Pancreas (tissue), 10 donors: ENCODE data around the gene EFNA5. TPM values are rescaled to one million over a fixed set of nuclear protein-coding genes. Genes with fewer than 3 reads are reported as not detected.
"Not testable (repeated sequence)": the region's sequence is repeated elsewhere in the genome, so short reads cannot be mapped to it uniquely, and the experiment has no call there.

Experiments used
- ATAC-seq, 4 donors: fragments of 200-7000 bp; cut with Tn5 transposase; one replicate each; pipeline versions ENCODE4 v1.8.0 to v1.9.1; 2020; ENCODE audit warnings: mild to moderate bottlenecking in 4 of 4, moderate library complexity in 4 of 4
- DNase-seq, 6 donors: peaks; one replicate each; pipeline ENCODE4 v3.0.0-alpha.2; 2020
- FAIRE-seq: peaks from 2 replicates; lab custom pipeline; 2012; peaks lifted over from hg19 to GRCh38; lab: Jason Lieb, UNC
- H3K27ac ChIP-seq, 4 donors: fragments of 200-600 bp; sonication (generic); 1 replicate in 3 of 4; 2 replicates in 1 of 4; pipeline versions ENCODE4 v1.5.0 to v1.8.0; 2020
- H3K27me3 ChIP-seq, 4 donors: fragments of 200-600 bp; one replicate each; pipeline ENCODE4 v1.8.0; 2021
- H3K36me3 ChIP-seq, 3 donors: fragments of 200-600 bp; sonication (generic) in 1 of 3; one replicate each; pipeline versions ENCODE4 v1.5.0 to v1.8.0; 2020 to 2021
- H3K4me1 ChIP-seq, 3 donors: fragments of 200-600 bp; one replicate each; pipeline ENCODE4 v1.8.0; 2021
- H3K4me3 ChIP-seq, 4 donors: fragments of 200-600 bp; sonication (generic) in 2 of 4; one replicate each; pipeline versions ENCODE4 v1.5.0 to v1.8.0; 2020 to 2021
- H3K9me3 ChIP-seq, 4 donors: fragments of 200-600 bp; one replicate each; pipeline ENCODE4 v1.8.0; 2021
- WGBS, 2 donors: extraction: QIAGEN DNeasy Blood & Tissue Kit; methylation state at CpG; one replicate each; pipeline ENCODE4 v1.1.7; 2013; 5-methylcytosine and 5-hydroxymethylcytosine counted together
- intact Hi-C, 3 donors: fragments of 100-400 bp; cut with DNase I; formaldehyde crosslinking; loops; one replicate each; pipeline versions ENCODE4 v1.11.1 to v1.14.2; 2022
- polyA plus RNA-seq, 2 donors: library from polyadenylated mRNA; stranded (reverse); fragments of 200-250 nt; gene quantifications; one replicate each; pipeline ENCODE4 v1.2.3, GENCODE V29; 2013
- total RNA-seq, 6 donors: library from RNA; stranded (reverse); fragmentation: NEBNext Ultra II Directional in 4 of 6; extraction: Animal tissue kit (Norgen Biotek cat#: 25700) in 4 of 6; gene quantifications; one replicate each; pipeline versions ENCODE4 v1.2.1 to v1.2.4, GENCODE V29; 2021 to 2023
- TF ChIP-seq, protein P1 (sequence below), 4 donors: fragments of 200-600 bp; sonication (generic) in 3 of 4; IDR thresholded peaks; one replicate each; pipeline versions ENCODE4 v1.5.0 to v1.8.0; 2021; ENCODE audit warnings: antibody characterized with exemption in 4 of 4
- donor health status: healthy with polysubstance abuse.
- donor health status: DM: no; HTN: no; CAD: no; lungs with moderate emphysema.
- donor health status: DM: no; HTN: no; CAD: no.
- donor health status: control.
- donor health status: control.
- donor health status: Bipolar disorder and iron deficiency.
- donor health status: DM: yes; HTN: yes; CAD: no.
- donor health status: DM: no; HTN: no; CAD: no.
- donor health status: DM: no; HTN: no; CAD: no.
- donor health status: DM: yes; HTN: yes; CAD: no.

Gene EFNA5
- total and polyA plus RNA-seq, 8 donors = 0.23 to 3.8 (median 2.1) TPM

DNA sequence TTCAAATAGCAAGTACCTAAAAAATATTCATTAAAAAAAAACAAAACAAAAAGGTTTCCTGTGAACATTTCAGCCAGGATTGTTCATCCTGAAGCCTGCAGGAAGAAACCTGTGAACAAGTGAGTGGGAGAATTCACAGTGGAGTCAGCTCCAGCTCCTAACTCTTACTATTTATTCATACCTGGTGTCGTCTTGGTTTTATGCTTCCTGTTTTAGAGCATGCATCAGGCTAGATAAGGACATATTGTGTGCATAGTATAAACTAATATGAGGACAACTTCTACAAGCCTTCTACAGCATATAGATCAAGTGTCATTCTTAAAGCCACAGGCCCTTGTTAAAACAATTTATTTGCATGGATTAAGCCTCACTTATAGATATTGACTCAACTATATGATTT lies 169.9 kb downstream of the EFNA5 start:
- Histone ChIP-seq H3K4me3 (no peak overlapping the region), H3K27ac (no peak overlapping the region), H3K36me3 (no peaks in the 10 kb centered on the region), H3K4me1 (peaks cover 0 to 2% (median 0%) of the 10 kb centered on the region in 3 donors), H3K9me3 (no peaks in the 10 kb centered on the region), H3K27me3 (no peaks in the 10 kb centered on the region)
- WGBS, 2 donors = 33 to 48% methylated on average over 1 of the region's 1 CpG
- no peak for ATAC-seq
- intact Hi-C loops = no loop called here
- DNase-seq = no peak
- FAIRE-seq = no peak
- TF ChIP-seq, protein P1, sequence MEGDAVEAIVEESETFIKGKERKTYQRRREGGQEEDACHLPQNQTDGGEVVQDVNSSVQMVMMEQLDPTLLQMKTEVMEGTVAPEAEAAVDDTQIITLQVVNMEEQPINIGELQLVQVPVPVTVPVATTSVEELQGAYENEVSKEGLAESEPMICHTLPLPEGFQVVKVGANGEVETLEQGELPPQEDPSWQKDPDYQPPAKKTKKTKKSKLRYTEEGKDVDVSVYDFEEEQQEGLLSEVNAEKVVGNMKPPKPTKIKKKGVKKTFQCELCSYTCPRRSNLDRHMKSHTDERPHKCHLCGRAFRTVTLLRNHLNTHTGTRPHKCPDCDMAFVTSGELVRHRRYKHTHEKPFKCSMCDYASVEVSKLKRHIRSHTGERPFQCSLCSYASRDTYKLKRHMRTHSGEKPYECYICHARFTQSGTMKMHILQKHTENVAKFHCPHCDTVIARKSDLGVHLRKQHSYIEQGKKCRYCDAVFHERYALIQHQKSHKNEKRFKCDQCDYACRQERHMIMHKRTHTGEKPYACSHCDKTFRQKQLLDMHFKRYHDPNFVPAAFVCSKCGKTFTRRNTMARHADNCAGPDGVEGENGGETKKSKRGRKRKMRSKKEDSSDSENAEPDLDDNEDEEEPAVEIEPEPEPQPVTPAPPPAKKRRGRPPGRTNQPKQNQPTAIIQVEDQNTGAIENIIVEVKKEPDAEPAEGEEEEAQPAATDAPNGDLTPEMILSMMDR (IDR thresholded peaks at IDR 0.05) = no peak

DNA sequence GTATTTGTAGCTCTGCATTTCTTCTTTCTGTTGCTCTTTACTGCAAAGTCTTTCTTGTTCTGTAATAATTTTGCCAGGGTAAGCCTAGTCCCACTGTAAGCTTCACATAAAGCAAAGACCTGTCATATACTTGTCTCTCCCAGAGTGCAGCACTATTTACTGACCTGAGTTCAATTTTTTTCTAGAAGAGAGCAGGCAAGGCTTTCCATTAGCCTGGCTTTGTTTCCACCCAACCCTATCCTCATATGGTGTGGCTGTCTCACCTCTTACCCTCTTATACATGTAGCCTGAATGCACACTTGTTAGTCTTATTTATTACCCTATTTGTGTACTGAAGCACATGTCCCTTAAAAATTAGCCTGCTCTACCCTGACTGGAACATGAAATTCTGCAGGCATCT lies 170.4 kb downstream of the EFNA5 start:
- Histone ChIP-seq H3K27ac (no peak overlapping the region), H3K27me3 (no peaks in the 10 kb centered on the region), H3K9me3 (no peaks in the 10 kb centered on the region), H3K4me3 (no peak overlapping the region), H3K36me3 (no peaks in the 10 kb centered on the region), H3K4me1 (no peaks in the 10 kb centered on the region)
- TF ChIP-seq, protein P1 (IDR thresholded peaks at IDR 0.05) = no peak
- no peak for DNase-seq
- no peak for FAIRE-seq
- ATAC-seq = no peak
- intact Hi-C loops = no loop called here

DNA sequence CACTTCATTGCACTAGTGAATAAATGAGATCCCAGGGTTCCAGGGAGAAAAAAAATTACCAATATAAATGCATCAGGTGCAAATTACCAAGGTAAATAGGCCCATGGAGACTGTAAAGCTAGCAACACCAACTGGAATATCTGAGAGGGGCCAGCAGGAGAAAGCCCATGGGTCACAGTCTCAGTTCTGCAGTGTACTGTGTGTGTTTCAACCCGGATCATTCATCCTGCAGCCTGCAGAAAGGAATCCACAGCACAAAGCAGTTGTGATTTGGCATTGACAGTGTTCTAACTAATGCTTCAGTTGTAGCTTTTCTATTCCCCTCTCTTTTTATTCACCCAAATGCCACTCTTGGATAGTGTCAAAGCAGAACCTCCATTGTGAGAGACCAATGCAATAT lies 171.0 kb downstream of the EFNA5 start:
- no peak for FAIRE-seq
- intact Hi-C loops = no loop called here
- DNase-seq = no peak
- Histone ChIP-seq H3K27ac (no peak overlapping the region), H3K9me3 (no peaks in the 10 kb centered on the region), H3K4me3 (no peak overlapping the region), H3K4me1 (no peaks in the 10 kb centered on the region), H3K36me3 (no peaks in the 10 kb centered on the region), H3K27me3 (no peaks in the 10 kb centered on the region)
- 56 to 73% methylated on average over 1 of the region's 1 CpG for WGBS, 2 donors
- no peak for ATAC-seq
- TF ChIP-seq, protein P1 (IDR thresholded peaks at IDR 0.05) = no peak

DNA sequence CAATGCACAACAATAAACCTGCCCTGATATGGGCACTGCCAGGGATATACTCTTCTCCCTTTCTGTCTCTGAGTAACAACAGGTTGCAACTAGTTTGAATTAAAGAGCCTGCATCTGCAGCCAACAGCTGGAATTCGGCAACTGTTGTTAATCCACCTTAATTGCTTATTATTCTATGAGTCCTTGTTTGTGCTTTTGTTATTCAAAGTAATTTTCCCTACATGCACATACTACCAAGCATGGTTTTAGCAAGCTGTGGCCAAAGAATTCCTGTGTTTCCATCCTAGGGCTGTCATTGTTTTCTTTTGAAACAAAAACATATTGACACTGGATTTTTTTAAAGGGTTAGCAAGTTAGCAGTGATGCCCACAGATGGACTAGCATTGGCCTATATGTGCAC lies 171.5 kb downstream of the EFNA5 start:
- no peak for ATAC-seq
- H3K36me3 ChIP-seq = no peaks in the 10 kb centered on the region
- no peak overlapping the region for H3K4me3 ChIP-seq
- TF ChIP-seq, protein P1 (IDR thresholded peaks at IDR 0.05) = no peak
- WGBS, 2 donors = 84% methylated on average over 1 of the region's 1 CpG
- no peaks in the 10 kb centered on the region for H3K9me3 ChIP-seq
- no peaks in the 10 kb centered on the region for H3K4me1 ChIP-seq
- H3K27me3 ChIP-seq = no peaks in the 10 kb centered on the region
- no peak overlapping the region for H3K27ac ChIP-seq
- intact Hi-C loops = no loop called here
- DNase-seq = no peak
- no peak for FAIRE-seq

DNA sequence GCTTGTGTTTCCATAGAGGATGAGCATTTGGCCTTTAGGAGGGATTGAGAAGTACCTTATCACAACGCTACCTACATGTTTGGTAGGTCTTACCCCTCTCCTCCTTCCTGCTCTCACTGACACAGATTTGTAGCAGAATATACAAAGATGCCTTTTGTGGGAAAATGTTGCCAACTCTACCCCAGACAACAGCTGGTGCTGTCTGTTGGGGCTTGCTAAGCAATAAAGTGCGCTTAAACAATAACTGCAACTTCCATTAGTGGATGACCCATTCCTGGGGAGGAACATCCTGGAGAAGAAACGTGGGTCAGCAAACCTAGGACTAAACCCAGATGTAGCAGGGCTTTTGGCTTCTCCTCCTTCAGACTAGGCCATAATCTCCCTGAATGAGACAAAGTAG lies 174.3 kb downstream of the EFNA5 start:
- Histone ChIP-seq H3K27ac (no peak overlapping the region), H3K36me3 (no peaks in the 10 kb centered on the region), H3K9me3 (no peaks in the 10 kb centered on the region), H3K27me3 (no peaks in the 10 kb centered on the region), H3K4me1 (no peaks in the 10 kb centered on the region), H3K4me3 (no peak overlapping the region)
- FAIRE-seq = no peak
- intact Hi-C loops = no loop called here
- WGBS, 2 donors = 80 to 87% methylated on average over 3 of the region's 3 CpGs
- TF ChIP-seq, protein P1 (IDR thresholded peaks at IDR 0.05) = no peak
- ATAC-seq = no peak
- no peak for DNase-seq

DNA sequence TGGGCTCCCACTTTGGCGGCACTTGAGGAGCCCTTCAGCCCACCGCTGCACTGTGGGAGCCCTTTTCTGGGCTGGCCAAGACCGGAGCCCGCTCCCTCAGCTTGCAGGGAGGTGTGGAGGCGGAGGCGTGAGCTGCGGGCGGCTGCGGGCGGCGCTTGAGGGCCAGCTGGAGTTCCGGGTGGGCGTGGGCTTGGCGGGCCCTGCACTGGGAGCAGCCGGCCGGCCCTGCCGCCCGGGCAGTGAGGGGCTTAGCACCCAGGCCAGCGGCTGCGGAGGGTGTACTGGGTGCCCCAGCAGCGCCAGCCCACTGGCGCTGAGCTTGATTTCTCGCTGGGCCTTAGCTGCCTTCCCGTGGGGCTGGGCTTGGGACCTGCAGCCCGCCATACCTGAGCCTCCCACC lies 176.6 kb downstream of the EFNA5 start:
- H3K27me3 ChIP-seq, ATAC-seq, H3K4me1 ChIP-seq, FAIRE-seq, H3K9me3 ChIP-seq, H3K4me3 ChIP-seq, intact Hi-C loops, H3K27ac ChIP-seq, H3K36me3 ChIP-seq: not testable (repeated sequence)
- 92 to 95% methylated on average over 23 to 25 of the region's 25 CpGs for WGBS, 2 donors
- DNase-seq = peak in 1 of 6 donors; percentile 43
